Measurements from ENCODE around the gene ABCD3.

ABCD3 gene

DNA sequence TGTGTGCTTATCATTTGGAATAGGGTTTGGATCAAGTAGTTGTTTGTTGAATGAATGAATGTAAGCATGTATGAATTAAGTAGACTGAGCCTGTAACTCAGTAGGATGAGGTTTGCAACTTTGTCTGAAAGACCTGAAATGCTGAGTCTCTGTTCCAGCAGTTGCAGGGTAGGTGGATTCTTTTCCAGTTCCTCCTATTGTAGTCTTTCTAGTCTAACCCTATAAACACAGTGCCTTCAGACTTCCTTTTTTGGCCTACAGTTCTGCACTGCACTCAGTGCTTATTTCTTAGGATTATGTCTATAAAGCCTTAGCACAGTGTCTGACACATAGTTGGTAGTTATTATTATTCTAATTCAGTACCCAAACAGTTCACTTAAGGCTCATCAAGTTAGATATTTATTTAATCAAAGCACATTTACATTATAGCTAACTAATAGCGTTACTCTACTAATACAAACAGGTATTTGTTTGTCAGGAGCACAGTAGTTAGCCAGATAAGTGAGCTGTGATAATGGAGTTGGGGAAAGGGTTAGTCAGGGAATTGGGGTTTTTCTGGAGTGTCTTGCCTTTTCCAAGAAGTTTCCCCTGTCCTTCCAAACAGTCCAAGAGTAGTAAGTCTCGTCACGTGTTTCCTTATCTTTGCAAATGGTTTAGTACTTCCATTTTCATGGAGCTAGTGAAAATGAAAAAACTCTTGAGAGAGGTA, 45.0 kb downstream of the ABCD3 start:
- DNase-seq (ENCODE audit: low read depth) = no peak

DNA sequence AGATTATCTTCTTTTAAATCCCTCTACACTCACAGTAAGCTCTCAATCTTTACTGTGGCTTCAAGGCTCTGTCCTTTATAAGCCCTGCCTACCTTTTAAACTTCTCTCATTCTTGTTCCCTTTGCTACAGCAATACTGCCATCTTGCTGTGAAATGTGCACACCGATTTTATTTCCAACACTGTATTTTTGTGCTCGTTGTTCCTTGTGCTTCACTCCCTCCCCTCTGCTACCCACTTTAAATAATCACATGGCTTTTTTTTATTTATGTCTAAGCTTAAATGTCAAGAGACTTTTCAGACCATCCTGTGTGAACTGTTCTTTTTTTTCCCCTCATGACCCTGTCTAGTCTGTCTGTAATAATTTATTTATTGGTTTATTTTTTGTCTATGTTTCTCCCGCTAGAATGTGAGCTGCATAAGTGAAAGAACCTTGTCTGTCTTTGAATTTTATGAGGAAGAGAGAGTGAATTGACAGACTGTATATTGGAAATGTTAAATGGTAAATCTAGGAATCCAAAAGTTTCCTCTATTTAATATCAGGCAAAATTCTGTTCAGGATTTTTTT, 45.7 kb downstream of the ABCD3 start:
- no peak for DNase-seq (ENCODE audit: low read depth)

DNA sequence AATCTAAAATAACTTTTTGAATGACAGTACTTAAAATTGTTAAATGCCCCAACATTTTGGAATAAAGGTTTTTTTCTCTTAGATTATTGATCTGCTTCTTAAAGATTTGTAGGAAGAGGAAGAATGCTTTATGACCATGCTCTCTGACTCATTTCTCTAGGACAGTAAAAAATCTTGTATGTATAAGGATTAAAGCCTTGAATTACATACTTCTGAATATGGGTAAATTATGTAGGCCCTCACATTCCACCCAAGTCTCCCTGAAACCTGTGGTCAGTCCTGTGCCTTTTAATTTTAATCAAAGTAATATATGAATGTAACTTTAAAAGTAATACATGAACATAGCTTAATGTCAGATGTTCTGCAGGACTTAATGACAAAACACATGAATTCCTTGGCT, 50.5 kb downstream of the ABCD3 start:
- DNase-seq (ENCODE audit: low read depth) = no peak

DNA sequence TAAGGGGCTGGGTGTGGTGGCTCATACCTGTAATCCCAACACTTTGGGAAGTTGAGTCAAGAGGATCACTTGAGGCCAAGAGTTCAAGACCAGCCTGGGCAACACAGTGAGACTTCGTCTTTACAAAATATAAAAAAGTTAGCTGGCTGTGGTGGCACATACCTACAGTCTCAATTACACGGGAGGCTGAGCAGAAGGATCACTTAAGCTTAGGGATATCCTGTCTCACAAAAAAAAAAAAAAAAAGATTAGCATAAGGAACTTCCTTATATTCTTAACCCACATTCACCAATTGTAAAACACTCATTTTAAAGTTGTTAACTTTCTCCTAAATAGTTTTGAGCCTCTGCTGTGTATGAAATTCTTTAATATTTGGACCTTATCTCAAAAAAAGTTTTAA, 53.1 kb downstream of the ABCD3 start:
- no peak for DNase-seq (ENCODE audit: low read depth)

DNA sequence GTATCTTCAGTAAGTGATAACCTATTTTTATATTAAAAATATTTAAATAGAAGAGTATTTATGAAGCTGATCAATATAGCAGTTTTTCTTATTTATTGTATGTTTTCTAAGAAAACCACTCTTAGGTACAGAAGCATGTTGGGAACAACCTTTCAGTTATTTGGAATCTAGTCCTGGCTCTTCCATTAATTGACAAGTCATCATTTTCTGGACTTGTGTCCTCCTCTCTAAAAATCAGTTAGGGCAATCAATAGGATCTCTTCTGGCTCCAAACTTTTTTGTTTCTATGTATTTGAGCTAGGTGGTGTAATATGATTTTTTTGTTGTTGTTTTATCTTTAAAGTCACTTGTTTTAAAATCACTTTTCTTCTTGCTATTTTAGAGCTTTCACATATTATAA, 57.0 kb downstream of the ABCD3 start:
- no peak for DNase-seq (ENCODE audit: low read depth)

DNA sequence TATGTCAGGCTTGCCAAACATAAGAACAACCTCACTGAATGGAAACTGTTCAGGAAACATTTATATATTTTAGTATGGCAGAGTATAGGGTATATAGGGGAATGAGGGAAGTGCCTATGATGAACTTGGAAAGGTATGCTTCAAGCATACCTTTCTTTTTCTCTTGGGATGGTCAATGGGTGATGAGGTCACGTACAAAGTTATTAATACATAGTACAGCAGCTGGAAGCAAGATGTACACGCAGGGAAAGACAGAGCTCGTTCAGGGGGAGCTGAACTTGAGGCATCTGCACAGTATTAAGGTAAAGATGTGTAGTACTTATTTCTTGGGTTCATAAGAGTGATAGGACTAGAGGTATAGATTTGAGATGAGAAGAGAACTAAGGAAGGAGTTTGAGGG, 61.5 kb downstream of the ABCD3 start:
- no peak for DNase-seq (ENCODE audit: low read depth)

DNA sequence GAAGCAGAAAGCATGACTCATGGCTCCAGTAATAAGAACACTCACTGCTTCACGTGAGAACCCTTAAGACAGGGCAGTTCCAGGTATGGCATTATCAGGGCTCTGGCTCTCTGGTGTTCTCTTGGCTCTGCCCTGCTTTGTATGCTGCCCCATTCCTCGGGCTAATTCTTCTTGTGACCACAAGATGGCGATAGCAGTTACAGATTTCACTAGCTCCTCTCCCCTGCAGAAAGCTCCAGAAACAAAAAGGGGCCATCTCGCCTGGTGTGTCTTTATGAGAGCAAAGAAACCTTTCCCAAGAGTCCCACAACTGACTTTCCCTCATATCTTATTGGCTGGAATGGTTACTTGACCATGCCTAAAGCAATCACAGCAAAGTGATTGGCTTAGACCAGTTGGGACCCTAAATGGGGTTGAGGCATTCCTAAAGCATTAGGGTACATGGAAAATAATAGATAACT, 63.3 kb downstream of the ABCD3 start:
- DNase-seq (ENCODE audit: low read depth) = peak; percentile 2

DNA sequence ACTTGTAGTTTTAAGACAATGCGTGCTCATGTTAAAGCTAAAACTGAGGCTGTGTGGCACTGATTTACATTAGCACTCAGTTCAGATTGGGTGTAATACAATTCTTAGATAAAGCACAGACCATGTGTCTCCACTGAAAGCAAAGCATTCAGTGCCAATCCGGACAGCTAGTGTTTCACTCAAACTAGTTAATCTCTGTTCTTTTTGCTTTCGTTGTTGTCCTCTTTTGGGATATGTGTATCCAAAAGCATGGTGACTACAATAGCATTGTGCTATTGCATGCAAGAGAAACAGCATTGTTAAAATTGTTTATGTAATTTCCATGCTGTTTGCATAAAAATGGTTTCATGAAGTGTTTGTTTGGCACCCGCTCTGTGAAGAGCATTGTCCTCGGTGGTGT, 68.8 kb downstream of the ABCD3 start:
- DNase-seq (ENCODE audit: low read depth) = no peak

DNA sequence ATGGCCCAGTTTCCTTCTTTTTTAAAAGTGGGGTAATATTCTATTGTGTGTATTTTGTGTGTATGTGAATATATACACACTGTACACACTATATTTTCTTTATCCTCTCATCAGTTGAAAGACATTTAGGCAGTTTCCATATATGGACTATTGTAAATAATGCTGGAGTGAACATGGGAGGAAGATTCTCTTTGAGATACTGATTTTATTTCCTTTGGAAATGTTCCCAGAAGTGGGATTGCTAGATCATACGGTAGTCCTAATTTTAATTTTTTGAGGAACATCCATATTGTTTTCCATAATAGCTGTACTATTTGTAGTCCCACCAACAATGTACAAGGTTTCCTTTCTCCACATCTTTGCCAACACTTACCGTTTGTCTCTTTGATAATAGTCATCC, 72.4 kb downstream of the ABCD3 start:
- no peak for DNase-seq (ENCODE audit: low read depth)

DNA sequence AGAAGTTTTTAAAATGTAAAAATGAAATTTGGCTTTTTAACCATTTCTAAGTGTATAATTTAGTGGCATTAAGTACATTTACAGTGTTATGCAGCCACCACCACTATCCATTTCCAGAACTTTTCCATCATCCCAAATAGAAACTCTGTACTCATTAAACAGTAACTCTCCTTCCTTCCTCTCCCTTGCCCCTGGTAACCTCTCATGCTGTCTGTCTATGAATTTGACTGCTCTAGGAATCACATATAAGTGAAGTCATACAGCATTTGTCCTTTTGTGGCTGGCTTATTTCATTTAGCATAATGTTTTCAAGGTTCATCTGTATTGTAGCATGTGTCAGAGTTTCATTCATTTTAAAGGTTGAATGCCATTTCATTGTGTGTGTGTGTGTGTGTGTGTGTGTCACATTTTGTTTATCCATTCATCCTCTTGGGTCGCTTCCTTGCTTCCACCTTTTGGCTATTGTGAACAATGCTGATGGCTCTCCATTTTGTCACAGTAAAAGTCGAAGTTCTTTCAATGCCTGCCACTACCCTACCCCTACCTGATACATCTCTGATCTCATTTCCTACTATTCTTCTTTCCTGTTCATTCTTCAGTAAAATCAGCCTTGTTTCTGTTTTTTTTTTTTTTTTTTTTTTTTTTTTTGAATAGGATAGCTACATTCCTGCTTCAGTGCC, 78.0 kb downstream of the ABCD3 start:
- no peak for DNase-seq (ENCODE audit: low read depth)

DNA sequence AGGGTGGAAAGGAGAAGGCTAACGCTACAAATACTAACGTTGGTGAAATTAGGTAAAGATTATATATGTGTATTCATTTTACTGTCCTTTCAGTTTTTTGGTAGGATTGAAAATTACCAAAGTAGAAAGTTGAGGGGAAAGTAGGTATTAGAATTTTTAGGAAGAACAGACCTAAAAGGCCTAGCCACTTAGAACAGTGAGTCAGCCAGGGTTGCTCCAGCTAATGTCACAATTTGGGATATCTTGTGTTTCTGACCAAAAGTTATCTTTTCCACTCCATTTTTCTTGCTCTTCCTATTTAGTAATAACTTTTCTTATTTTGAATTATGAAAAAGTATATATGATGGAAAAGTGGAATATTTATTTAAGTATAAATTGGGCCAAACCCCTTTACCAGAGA, 83.2 kb downstream of the ABCD3 start:
- DNase-seq (ENCODE audit: low read depth) = no peak

DNA sequence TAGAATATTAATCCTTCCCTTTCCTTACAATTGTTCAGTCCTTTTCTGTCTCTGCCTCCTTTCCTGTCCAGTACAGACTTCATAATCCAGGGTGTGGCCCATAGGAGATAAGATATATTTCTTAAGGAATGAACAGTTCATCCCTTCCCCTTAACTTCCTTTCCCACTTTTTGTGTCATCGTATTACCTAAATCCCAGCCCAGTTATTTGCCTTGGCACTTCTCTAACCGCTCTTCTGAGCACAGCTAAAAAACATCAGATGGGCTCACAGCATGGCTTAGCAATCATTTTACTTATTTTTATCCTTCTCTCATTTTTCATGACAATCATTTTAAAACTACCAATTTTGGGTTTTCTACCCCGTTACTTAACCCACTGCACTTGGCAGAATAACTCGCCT, 83.7 kb downstream of the ABCD3 start:
- no peak for DNase-seq (ENCODE audit: low read depth)

DNA sequence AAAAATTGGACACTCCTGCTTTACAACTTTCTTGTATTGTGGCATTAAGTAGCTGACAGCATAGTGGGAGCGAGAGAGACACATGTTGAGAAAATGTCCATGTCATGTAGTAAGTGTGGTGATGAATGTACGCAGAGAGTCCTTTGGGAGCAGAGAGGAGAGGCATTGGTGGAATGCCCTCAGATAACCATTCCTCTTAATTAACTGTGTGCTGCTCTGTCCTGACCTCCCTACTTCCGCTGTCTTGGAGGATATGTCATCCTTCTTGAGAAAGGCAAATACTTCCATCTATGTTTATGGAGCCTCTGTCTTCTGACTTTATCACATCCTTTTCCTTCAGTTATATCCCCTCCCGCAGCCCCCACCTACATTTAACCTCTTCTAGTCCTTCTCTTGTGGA, 85.0 kb downstream of the ABCD3 start:
- no peak for DNase-seq (ENCODE audit: low read depth)

DNA sequence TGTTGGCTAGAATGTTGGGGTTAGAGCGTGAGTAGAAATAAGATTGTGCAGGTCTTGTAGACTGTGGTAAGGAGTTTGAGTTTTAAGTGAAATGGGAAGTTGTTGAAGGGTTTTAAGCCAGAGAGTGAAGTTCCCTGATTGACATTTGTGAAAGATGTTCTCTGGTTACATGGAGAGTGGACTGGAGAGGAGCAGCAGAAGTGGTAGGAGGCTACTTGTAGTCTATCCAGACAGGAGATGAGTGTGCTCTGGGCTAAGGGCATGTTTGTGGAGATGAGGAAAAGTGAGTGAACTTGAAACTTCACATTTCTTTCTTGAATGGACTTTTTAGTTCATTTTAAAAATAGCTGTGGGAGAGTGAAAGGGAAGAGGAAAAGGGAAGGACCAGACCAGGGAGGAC, 86.4 kb downstream of the ABCD3 start:
- no peak for DNase-seq (ENCODE audit: low read depth)

DNA sequence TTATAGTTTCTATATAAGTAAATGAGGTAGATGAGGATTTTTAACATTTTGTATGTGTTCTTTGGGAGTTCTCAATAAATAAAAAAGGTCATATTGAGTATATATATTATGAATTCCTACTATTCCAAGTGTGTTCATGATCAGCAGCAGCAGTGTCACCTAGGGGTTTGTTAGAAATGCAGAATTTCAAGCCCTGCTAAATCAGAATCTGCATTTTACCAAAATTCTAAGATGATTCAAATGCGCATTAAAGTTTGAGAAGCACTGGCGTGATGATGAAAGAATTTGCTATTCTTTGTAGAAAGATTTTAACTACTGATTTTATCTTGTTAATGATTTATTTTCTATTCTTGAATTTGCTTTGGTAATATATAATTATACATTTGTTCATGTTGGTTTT, 94.6 kb downstream of the ABCD3 start:
- no peak for DNase-seq (ENCODE audit: low read depth)

DNA sequence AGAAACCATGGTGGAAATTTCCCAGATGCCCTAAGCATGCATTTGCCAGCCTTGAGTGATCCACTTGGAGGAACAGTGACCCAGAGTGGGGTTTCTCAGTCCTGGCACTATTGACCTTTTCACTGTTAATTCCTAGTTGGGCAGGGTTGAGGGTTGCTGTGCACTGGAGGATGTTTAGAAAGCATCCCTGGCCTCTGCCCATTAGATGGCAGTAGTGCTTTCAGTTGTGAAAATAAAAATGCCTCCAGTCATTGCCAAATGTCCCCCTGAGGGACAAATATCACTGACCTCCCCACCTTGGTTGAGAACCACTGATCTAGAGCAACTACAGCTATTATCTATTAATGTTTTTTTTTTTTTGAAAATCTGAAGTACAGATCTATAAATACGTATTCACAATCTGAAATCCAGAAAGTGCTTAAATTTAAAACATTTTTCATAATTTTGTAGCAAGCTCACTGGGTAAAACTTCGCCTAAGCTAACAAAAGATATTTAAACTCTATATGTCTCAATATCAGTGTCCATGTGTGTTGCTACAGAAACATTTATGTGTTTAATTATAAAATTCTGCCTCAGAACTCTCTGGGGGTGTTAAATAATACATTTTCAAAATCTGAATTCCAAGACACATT, 96.0 kb downstream of the ABCD3 start:
- DNase-seq (ENCODE audit: low read depth) = no peak

DNA sequence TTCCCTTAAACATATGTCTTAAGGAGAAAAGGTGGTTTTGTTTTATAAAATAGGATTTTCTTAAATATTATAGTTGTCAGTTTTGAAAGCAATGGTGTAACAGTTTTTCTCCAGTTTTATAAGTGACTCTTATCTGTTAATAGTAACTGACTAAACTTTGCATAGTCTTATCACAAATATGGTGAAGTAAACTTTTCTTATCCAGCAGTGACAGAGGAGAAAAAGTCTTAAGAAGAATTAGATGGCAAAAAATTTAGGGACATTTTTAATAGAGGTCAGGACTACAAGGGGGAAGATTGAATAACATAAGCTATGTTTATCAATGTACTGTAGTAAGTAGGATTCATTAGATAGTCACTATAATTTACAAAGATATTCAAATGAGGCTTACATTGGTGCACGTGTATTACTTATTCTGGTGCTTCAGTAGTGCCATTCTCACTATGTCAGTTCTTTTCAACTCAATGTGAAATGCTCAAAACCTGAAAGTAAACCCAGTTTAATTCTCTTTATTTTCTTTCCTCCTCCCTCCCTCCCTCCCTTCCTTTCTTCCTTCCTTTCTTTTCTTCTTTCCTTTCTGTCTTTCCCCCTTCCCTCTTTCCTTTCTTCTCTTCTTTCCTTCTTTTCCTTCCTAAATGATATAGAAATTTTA, 97.2 kb downstream of the ABCD3 start:
- DNase-seq (ENCODE audit: low read depth) = no peak

DNA sequence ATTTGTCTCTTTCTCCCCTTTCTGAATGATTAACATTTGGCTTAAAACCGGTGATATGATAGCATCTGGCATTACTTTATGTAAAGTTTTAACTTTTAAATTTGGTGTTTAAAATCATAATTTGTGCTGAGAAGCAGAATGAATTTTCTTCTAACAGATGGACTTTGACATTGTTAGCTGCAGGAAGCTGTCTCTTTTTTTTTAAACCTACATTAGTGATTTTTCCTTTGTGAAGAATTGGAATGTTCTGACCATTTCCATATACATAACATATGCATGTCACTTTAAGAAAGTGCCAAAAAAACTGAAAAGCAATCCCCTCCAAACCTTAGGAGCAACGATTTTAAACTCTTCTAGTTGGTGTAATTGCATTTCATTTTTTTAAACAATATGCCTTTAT, 101.2 kb downstream of the ABCD3 start:
- no peak for DNase-seq (ENCODE audit: low read depth)

DNA sequence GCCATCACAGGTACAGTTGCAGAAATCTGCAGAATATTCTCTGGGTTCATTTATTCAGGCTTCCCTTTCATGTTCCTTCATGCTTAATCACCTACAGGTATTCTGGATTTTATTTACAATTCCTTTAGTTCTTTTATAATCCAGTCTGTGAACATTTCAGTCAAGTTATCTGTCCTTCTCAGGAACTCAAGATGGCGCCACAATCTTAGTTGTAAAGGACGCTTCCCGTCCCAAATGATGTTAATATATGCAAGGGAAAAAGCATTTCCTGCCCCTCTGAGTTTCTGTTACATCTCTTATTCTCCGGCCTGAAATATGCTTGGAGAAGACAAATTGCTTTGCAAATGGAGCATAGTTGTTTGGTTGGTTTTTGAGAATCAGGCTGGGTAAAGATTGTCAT, 104.1 kb downstream of the ABCD3 start:
- no peak for DNase-seq (ENCODE audit: low read depth)

DNA sequence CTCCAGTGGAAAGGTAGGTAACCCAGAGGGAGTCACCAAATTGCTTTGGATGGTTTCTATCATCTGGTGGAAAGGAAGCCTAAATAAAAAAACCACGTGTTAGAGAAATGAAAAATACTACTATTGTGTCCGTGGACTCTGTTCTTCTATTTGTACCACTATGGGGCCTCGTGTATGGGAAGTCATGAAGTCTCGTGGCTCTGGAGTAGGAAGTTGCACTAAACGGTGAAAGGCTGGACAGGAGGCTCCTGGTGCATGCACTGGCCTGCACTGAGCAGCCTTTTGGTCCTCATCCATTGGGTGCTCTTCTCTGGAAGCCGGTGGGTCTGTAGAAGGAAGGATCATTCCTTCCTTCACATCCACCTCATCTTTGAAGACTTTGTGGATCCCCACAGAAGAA, 106.3 kb downstream of the ABCD3 start:
- no peak for DNase-seq (ENCODE audit: low read depth)

DNA sequence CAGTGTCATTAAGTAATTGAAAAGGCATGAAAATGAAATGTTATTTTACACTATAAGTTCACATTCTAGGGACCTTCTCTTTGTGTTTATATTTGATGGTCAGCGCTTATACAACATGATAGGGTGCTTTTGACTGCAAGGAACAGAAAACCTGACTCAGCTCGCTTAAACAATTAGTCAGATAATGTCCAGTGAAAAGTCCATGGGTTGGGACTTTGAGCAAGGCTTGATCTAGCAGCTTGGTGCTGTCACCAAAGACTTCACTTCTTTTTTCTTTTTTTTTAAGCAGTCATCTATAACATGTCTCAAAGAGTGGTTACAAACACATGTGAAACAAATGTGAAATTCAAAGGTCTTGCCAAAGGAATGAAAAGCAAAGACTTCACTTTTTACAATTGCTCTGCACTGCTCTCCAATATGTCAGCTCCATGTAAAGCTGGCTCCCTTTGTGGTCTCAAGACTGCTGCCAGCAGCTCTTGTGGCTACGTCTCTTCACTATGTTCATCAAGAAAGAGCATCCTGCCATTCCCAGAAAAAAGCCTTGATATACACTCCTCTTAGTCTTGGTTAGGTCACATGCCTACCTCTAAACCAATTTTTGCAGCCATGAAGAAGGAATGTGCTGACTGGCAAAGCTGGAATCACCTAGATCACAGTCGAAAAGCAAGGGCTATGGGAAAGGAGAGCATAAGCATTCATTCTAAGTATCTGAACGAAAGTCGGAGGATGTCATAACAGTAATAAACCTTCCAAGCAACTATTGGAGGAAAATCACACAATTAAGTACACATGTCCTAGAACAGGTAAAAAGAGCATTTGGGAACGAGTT, 108.2 kb downstream of the ABCD3 start:
- DNase-seq (ENCODE audit: low read depth) = no peak
